SU-DHL-6 (cell line): Measurements from ENCODE around the gene CSNK1D.

Experiments used
- EZH2phosphoT487 ChIP-seq: fragments of 200-600 bp; sonication (generic), shearing (Covaris generic); conservative IDR thresholded peaks from 2 replicates; pipeline ENCODE4 v1.6.1; 2018; ENCODE audit warnings: mild to moderate bottlenecking, antibody characterized with exemption, low read length, moderate library complexity, mixed read lengths
- TF ChIP-seq, protein P1 (sequence below): fragments of 200-600 bp; sonication (generic); IDR thresholded peaks from one replicate; pipeline ENCODE4 v1.5.1; 2017; ENCODE audit warnings: antibody characterized with exemption, mild to moderate bottlenecking, low read length, moderate library complexity; ENCODE audit not compliant: insufficient read depth, poor library complexity, severe bottlenecking

DNA sequence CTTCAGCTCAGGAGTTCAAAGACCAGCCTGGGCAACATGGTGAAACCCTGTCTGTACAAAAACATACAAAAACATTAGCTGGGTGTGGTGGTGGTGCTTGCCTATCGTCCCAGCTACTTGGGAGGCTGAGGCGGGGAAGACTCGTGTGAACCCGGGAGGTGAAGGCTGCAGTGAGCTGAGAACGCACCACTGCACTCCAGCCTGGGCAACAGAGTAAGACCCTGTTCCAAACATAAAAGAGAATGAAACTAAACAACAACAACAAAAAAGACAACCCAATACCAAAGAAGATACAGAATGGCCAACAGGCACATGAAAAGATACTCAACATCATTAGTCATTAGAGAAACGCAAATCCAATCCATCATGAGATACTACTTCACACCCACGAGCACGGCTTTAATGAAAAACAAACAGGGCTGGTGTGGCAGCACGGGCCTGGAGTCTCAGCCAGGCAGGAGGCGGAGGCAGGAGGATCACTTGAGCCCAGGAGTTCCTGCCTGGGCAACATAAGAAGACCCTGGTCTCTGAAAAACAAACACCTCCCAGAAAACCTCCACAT, 52.1 kb downstream of the CSNK1D start:
- TF ChIP-seq, protein P1, sequence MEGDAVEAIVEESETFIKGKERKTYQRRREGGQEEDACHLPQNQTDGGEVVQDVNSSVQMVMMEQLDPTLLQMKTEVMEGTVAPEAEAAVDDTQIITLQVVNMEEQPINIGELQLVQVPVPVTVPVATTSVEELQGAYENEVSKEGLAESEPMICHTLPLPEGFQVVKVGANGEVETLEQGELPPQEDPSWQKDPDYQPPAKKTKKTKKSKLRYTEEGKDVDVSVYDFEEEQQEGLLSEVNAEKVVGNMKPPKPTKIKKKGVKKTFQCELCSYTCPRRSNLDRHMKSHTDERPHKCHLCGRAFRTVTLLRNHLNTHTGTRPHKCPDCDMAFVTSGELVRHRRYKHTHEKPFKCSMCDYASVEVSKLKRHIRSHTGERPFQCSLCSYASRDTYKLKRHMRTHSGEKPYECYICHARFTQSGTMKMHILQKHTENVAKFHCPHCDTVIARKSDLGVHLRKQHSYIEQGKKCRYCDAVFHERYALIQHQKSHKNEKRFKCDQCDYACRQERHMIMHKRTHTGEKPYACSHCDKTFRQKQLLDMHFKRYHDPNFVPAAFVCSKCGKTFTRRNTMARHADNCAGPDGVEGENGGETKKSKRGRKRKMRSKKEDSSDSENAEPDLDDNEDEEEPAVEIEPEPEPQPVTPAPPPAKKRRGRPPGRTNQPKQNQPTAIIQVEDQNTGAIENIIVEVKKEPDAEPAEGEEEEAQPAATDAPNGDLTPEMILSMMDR, result no peak
- TF ChIP-seq EZH2phosphoT487, result no peak
